CD4-positive, CD25-positive, alpha-beta regulatory T cell (primary cell): ENCODE measurements around the gene HGF. TPM values are rescaled to one million over a fixed set of nuclear protein-coding genes. Genes with fewer than 3 reads are reported as not detected.

ENCODE experiments used
- ATAC-seq, 2 donors: fragments of 150-1000 bp; cut with Tn5 transposase; one replicate each; pipeline ENCODE4 v1.10.0; 2021; ENCODE audit warnings: low read depth in 2 of 2, moderate number of reproducible peaks in 2 of 2, moderate library complexity in 1 of 2
- DNase-seq, 3 donors: peaks; one replicate each; pipeline versions ENCODE4 v3.0.0 to v3.0.0-alpha.2; 2012 to 2022; ENCODE audit warnings: mixed read lengths in 1 of 3
- H3K27ac ChIP-seq: one replicate; pipeline ENCODE4 v1.7.0; 2013; ENCODE audit warnings: mild to moderate bottlenecking, low read length; ENCODE audit not compliant: insufficient read depth, poor library complexity, severe bottlenecking
- H3K27me3 ChIP-seq: one replicate; pipeline ENCODE4 v1.7.0; 2013; ENCODE audit warnings: low read length; ENCODE audit not compliant: control insufficient read depth, insufficient read depth
- H3K36me3 ChIP-seq: one replicate; pipeline ENCODE4 v1.7.0; 2013; ENCODE audit warnings: mild to moderate bottlenecking, low read length, moderate library complexity; ENCODE audit not compliant: control insufficient read depth, insufficient read depth
- H3K4me1 ChIP-seq: 2 replicates; pipeline ENCODE4 v1.7.0; 2013; ENCODE audit warnings: mild to moderate bottlenecking, low read length; ENCODE audit not compliant: insufficient read depth, control insufficient read depth, poor library complexity, severe bottlenecking
- H3K4me3 ChIP-seq: one replicate; pipeline ENCODE4 v1.7.0; 2013; ENCODE audit warnings: low read depth, mild to moderate bottlenecking, low read length, moderate library complexity
- H3K9me3 ChIP-seq, 2 experiments: 1 replicate in 1 of 2; 2 replicates in 1 of 2; pipeline ENCODE4 v1.7.0; 2013; ENCODE audit warnings: low read length in 2 of 2, mild to moderate bottlenecking in 1 of 2, moderate library complexity in 1 of 2; ENCODE audit not compliant: control insufficient read depth in 2 of 2
- H3K27ac Mint-ChIP-seq, 3 donors: one replicate each; pipeline ENCODE4 v1.8.0; 2020 to 2022; ENCODE audit warnings: mild to moderate bottlenecking in 3 of 3, mixed read lengths in 3 of 3, moderate library complexity in 2 of 3
- H3K27me3 Mint-ChIP-seq: one replicate; pipeline ENCODE4 v1.8.0; 2022; ENCODE audit warnings: mild to moderate bottlenecking, mixed read lengths
- H3K36me3 Mint-ChIP-seq: one replicate; pipeline ENCODE4 v1.8.0; 2020; ENCODE audit warnings: mixed read lengths
- H3K4me1 Mint-ChIP-seq, 4 donors: one replicate each; pipeline ENCODE4 v1.8.0; 2020 to 2022; ENCODE audit warnings: mixed read lengths in 4 of 4, mild to moderate bottlenecking in 1 of 4
- H3K4me3 Mint-ChIP-seq, 4 donors: one replicate each; pipeline ENCODE4 v1.8.0; 2020 to 2022; ENCODE audit warnings: mild to moderate bottlenecking in 4 of 4, mixed read lengths in 4 of 4, moderate library complexity in 3 of 4
- H3K9me3 Mint-ChIP-seq, 7 donors: one replicate each; pipeline ENCODE4 v1.8.0; 2020 to 2022; ENCODE audit warnings: mixed read lengths in 7 of 7, mild to moderate bottlenecking in 3 of 7, moderate library complexity in 2 of 7
- polyA plus RNA-seq, 4 donors: library from polyadenylated mRNA; unstranded; fragments of 300-500 nt; fragmentation: Illumina TruSeq; gene quantifications; one replicate each; pipeline ENCODE4 v1.2.3, GENCODE V29; 2021
- total RNA-seq: library from RNA; stranded (reverse); gene quantifications from one replicate; pipeline ENCODE4 v1.2.3, GENCODE V29; 2022

Gene HGF
- total and polyA plus RNA-seq, 5 donors from 2014 or later = 0.57 TPM; not detected in 4

DNA sequence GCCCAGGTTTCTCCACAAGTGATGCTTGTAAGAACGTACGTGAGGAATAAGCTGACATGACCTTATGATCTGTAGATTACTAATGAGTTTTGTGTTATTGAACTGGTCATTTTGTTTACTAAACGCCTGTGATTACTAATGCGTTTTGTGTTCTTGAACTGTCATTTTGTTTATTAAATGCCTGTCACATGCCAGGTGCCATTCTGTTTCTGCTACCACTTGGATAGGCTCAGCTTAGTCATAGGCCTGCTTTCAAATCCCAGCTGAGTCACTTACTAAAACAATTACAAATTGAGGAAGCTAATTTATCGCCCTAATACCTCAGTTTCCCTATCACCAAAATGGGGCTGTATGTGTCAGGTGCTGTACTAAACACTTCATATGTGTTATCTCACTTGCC, 4.7 kb upstream of the HGF start:
- H3K4me1 ChIP-seq = no peaks in the 10 kb centered on the region
- H3K27ac Mint-ChIP-seq = no peak overlapping the region
- H3K36me3 Mint-ChIP-seq = no peaks in the 10 kb centered on the region
- no peaks in the 10 kb centered on the region for H3K4me1 Mint-ChIP-seq
- peaks cover 0 to 10% (median 4%) of the 10 kb centered on the region in 7 donors for H3K9me3 Mint-ChIP-seq
- no peaks in the 10 kb centered on the region for H3K27me3 ChIP-seq
- H3K4me3 Mint-ChIP-seq = no peak overlapping the region
- ATAC-seq (no peak), DNase-seq (no peak)
- H3K4me3 ChIP-seq = no peak overlapping the region
- no peaks in the 10 kb centered on the region for H3K36me3 ChIP-seq
- no peaks in the 10 kb centered on the region for H3K27me3 Mint-ChIP-seq
- peaks cover 0 to 6% of the 10 kb centered on the region in 2 experiments for H3K9me3 ChIP-seq
- H3K27ac ChIP-seq = no peak overlapping the region

DNA sequence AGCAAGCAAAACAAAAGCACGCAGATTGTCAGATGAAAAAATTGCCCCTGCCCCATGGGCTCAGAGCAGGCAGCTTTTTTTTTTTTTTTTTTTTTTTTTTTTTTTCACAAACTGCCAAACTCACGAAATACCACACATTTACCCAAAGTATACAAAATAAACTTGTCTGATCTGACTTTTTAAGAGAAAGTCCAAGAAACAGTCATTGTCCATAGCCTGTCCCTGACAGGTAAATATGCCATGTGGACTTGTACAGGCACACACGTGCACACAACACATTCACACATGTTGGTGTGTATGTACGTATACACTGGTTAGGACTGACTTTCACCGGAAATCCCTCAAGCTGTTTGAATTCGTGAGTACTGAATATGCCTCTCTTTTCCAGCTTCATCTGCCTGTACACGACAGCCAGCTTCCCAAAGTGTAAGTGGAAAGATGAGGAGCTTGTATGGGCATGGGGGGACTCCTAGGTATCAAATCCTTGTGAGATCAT, 929 bp upstream of the HGF start:
- no peaks in the 10 kb centered on the region for H3K4me1 Mint-ChIP-seq
- H3K9me3 ChIP-seq = peaks cover 0 to 17% of the 10 kb centered on the region in 2 experiments
- peaks cover 2 to 12% (median 5%) of the 10 kb centered on the region in 7 donors for H3K9me3 Mint-ChIP-seq
- no peaks in the 10 kb centered on the region for H3K36me3 ChIP-seq
- ATAC-seq (no peak), DNase-seq (no peak)
- H3K27ac Mint-ChIP-seq = no peak overlapping the region
- H3K4me3 ChIP-seq = no peak overlapping the region
- H3K27me3 ChIP-seq = no peaks in the 10 kb centered on the region
- no peak overlapping the region for H3K4me3 Mint-ChIP-seq
- H3K4me1 ChIP-seq = no peaks in the 10 kb centered on the region
- H3K27me3 Mint-ChIP-seq = no peaks in the 10 kb centered on the region
- H3K36me3 Mint-ChIP-seq = no peaks in the 10 kb centered on the region
- no peak overlapping the region for H3K27ac ChIP-seq

DNA sequence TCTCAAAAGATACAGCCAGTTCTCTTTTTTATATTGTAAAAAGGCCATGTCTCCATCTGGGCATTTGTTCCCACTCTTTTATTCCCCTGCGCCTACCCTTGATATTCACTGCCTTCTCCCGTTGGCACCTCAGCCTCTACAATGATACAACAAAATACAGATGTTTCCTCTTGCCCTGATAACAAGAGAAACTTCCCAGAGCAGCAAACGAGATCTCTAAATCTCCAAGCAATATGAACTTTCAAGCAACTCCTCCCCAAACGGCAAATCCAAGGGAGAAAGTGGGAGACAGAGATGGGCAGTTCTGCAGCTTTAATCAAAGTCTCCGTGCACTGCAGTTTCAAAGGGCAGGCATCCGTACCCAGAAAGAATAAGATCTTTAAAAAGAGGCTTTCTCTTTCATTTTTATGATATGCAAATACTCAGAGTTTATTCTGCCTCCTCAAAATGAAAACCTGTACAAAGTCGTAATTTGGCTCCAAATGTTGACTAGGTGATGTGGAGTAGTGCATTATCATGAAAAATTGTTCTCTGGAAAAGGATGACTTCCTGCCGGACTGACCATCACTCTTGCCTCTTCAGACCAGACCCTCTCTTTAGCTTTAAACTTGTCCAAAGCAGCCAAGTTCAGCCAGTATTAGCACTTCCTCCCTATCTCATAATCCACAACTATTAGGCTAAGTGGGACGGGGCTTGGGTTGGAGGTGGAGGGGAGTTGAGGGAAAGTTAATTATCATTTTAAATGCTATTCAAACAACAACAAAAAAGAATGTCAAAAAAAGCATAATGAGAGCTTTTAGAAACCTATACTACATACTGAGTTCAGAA, 682 bp downstream of the HGF start:
- Mint-ChIP-seq H3K4me3 (peak overlapping the region in 1 of 4 donors; percentile 48), H3K27me3 (no peaks in the 10 kb centered on the region)
- no peak for ATAC-seq

DNA sequence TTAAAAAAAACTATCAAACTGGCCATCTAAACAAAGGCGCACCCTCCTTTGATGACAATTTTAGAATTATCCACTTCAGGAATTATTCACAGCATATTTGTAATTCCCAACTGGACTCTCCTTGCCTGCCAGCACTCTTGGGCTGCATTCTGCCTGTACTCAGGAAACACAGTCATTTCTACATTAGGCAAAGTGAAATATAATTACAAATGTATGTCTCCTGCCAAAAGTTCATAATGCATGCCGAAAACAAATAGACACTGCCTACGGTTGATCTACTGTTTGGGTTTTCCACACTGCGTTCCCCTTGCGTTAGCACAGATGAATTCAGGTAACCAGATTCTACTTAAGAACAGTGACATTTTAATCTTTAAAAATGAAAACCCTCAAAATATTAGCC, 1.9 kb downstream of the HGF start:
- DNase-seq = no peak
- Histone ChIP-seq H3K36me3 (no peaks in the 10 kb centered on the region), H3K9me3 (peaks cover 3 to 17% of the 10 kb centered on the region in 2 experiments), H3K4me1 (no peaks in the 10 kb centered on the region), H3K27ac (no peak overlapping the region), H3K4me3 (no peak overlapping the region), H3K27me3 (no peaks in the 10 kb centered on the region)
- no peak overlapping the region for H3K4me3 Mint-ChIP-seq
- no peaks in the 10 kb centered on the region for H3K36me3 Mint-ChIP-seq
- peaks cover 0 to 12% (median 5%) of the 10 kb centered on the region in 7 donors for H3K9me3 Mint-ChIP-seq
- no peak overlapping the region for H3K27ac Mint-ChIP-seq
- H3K27me3 Mint-ChIP-seq = no peaks in the 10 kb centered on the region
- no peaks in the 10 kb centered on the region for H3K4me1 Mint-ChIP-seq
- ATAC-seq = no peak

More for the DNA sequence above, 682 bp downstream of the HGF start:
- no peak overlapping the region for H3K27ac ChIP-seq
- no peaks in the 10 kb centered on the region for H3K27me3 ChIP-seq
- Mint-ChIP-seq H3K36me3 (no peaks in the 10 kb centered on the region), H3K27ac (no peak overlapping the region), H3K4me1 (no peaks in the 10 kb centered on the region), H3K9me3 (peaks cover 0 to 12% (median 5%) of the 10 kb centered on the region in 7 donors)
- no peak overlapping the region for H3K4me3 ChIP-seq
- H3K9me3 ChIP-seq = peaks cover 0 to 17% of the 10 kb centered on the region in 2 experiments
- H3K36me3 ChIP-seq = no peaks in the 10 kb centered on the region
- no peak for DNase-seq
- H3K4me1 ChIP-seq = no peaks in the 10 kb centered on the region

DNA sequence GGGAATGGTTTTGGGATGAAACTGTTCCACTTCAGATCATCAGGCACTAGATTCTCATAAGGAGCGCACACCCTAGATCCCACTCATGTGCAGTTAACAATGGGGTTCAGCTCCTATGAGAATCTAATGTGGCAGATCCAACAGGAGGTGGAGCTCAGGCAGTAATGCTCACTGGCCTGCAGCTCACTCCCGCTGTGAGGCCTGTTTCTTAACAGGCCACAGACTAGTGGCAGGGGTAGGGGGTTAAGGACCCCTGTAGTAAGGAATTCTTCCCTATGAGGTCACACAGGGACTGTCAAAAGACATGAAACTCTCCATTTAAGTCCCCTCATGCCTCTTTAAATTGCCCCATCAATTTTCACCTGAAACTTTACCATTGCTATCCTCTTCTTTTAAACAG, 8.0 kb downstream of the HGF start:
- no peak for ATAC-seq
- Histone ChIP-seq H3K27ac (no peak overlapping the region), H3K4me3 (no peak overlapping the region), H3K27me3 (no peaks in the 10 kb centered on the region), H3K4me1 (no peaks in the 10 kb centered on the region), H3K36me3 (no peaks in the 10 kb centered on the region), H3K9me3 (peaks cover 7 to 9% of the 10 kb centered on the region in 2 experiments)
- Mint-ChIP-seq H3K27ac (no peak overlapping the region), H3K36me3 (no peaks in the 10 kb centered on the region), H3K4me1 (no peaks in the 10 kb centered on the region), H3K27me3 (no peaks in the 10 kb centered on the region), H3K4me3 (no peak overlapping the region), H3K9me3 (peaks cover 0 to 15% (median 3%) of the 10 kb centered on the region in 7 donors)
- DNase-seq = no peak

DNA sequence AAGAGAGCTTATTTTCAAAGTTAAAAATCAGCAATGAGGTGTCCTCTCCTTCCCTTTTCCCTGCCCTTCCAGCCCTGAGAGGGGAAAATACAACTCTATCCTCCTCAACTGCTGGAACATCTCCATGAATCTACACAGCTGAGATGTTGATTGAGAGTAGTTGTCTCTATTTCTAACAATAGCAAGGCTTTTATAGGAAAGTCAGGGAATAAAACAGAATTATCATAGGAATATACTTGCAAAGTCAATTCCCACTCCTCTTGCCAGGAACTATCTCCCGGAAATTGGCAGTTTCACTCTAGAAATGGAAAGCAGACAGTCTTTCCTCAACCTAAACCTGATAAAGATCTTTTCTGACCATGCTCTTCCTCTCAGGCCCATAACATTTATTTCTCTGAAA, 8.8 kb downstream of the HGF start:
- H3K36me3 ChIP-seq = no peaks in the 10 kb centered on the region
- H3K27ac Mint-ChIP-seq = no peak overlapping the region

DNA sequence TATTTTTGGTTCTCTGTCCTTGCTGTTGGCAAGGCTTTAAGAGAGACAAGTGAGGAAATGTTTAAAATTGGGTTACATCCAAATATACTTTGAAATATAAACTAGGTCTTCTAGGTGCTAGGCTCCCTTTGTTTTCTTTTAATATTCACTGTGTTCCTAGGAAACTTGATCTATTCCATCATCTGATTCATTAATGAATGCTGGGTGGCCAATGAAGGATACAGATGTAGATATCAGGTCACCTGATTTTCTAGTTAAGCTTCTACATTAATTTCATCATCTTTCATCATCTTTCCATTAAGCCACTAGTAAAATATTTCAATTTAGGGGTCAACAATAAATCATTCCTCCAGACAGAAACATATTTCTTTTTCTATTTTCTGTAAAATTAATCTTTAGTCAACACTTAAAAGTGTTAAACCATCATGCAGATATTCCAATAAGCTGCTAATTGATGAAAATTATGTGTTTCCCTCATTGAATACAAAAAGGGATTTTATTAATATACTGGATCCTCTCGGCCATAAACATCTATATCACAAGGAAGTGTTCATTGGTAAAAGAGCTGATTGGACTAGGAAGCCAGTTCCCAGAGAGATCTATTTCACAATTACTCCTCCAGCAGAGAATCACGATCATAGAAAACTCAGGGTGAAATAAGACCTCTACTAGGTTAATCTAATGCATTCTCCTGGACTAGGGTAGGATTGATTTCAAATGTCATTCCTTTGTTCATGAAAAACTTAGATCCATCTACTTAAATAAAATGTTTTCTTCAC, 14.7 kb downstream of the HGF start:
- Histone ChIP-seq H3K4me3 (no peak overlapping the region), H3K27ac (no peak overlapping the region), H3K4me1 (no peaks in the 10 kb centered on the region), H3K27me3 (no peaks in the 10 kb centered on the region), H3K36me3 (no peaks in the 10 kb centered on the region), H3K9me3 (peaks cover 0 to 3% of the 10 kb centered on the region in 2 experiments)
- no peak for ATAC-seq
- H3K4me1 Mint-ChIP-seq = no peaks in the 10 kb centered on the region
- H3K4me3 Mint-ChIP-seq = no peak overlapping the region
- H3K27me3 Mint-ChIP-seq = no peaks in the 10 kb centered on the region
- H3K36me3 Mint-ChIP-seq = no peaks in the 10 kb centered on the region
- no peak for DNase-seq
- H3K27ac Mint-ChIP-seq = no peak overlapping the region
- peaks cover 0 to 23% (median 5%) of the 10 kb centered on the region in 7 donors for H3K9me3 Mint-ChIP-seq

More for the DNA sequence above, 8.8 kb downstream of the HGF start:
- no peak for DNase-seq
- Histone ChIP-seq H3K27ac (no peak overlapping the region), H3K27me3 (no peaks in the 10 kb centered on the region), H3K4me1 (no peaks in the 10 kb centered on the region), H3K4me3 (no peak overlapping the region), H3K9me3 (peaks cover 6 to 9% of the 10 kb centered on the region in 2 experiments)
- no peaks in the 10 kb centered on the region for H3K36me3 Mint-ChIP-seq
- H3K4me3 Mint-ChIP-seq = no peak overlapping the region
- ATAC-seq = no peak
- no peaks in the 10 kb centered on the region for H3K27me3 Mint-ChIP-seq
- H3K4me1 Mint-ChIP-seq = no peaks in the 10 kb centered on the region
- H3K9me3 Mint-ChIP-seq = peaks cover 0 to 15% (median 5%) of the 10 kb centered on the region in 7 donors
